NCI-H1417 treated with DMSO at 0.1 percent for 48 hours (cell line): ENCODE measurements around the gene ABCD4.

ENCODE experiments used
- DNase-seq: peaks from one replicate; lab custom pipeline; 2025; lab: John Stamatoyannopoulos, UW

The ABCD4 gene

DNA sequence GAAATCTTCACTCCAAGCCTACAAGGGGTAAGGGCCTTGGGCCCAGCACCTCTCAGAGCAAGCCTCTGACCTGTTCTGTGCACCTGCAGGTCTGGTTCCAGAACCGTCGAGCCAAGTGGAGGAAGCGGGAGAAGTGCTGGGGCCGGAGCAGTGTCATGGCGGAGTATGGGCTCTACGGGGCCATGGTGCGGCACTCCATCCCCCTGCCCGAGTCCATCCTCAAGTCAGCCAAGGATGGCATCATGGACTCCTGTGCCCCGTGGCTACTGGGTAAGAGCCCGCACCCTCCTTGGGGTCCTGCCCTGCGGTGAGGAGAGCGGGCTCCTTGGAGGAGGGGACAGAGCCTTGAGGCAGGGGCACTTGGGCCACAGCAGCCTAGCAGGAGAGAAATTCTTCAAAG, 43.2 kb downstream of the ABCD4 start:
- DNase-seq: no peak

DNA sequence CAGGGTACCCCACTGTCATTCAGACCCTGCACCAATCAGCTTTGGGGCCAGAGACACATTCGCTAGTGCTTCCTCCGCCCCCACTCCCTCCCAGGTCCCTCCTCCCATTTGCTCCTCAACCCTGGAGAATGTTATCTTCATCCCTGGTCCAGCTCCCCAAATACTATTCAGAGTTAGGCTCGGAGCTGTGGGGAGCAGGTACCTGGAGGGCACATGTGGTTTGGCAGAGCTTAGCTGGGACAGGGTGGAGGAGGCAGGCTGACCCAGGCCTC, 44.0 kb downstream of the ABCD4 start:
- no peak for DNase-seq

DNA sequence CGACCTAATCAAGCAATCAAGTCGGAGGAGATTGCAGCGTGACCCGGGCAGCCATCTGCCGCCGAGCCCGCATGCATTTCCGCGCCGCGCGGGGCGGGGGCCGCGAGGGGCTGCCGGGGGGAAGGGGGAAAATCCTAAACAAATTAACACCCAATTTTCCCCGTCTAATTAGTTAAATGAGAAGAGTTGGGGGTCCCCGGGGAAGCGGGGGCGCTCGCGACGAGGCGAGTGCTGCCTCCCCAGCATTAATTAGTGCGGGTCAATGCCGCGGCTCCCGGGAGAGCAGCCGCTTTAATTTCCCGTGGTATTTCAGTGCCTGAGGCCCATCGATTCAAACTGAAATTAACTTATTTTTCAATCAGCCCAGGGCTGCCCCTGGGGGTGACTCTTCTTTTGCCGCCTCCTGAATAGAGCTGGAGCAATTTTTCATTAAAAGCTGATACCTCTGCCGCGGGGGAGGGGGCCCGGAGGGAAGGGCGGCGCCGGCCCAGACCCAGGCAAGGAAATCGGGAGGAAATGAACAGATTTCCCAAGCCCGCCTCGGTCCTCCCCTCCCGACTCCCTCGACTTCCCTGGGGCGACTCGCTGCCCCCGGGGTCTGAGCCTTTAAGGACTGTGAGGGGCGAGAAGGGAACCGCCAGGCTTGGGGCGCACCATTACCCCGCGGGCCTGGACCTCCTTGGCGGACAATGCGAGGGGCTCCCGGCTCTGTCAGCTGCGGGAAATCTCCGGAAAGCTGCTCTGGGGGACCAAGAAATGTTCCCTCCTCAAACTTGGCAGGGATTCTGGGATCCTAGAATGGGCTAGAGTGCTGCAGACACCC, 44.6 kb downstream of the ABCD4 start:
- DNase-seq: no peak

DNA sequence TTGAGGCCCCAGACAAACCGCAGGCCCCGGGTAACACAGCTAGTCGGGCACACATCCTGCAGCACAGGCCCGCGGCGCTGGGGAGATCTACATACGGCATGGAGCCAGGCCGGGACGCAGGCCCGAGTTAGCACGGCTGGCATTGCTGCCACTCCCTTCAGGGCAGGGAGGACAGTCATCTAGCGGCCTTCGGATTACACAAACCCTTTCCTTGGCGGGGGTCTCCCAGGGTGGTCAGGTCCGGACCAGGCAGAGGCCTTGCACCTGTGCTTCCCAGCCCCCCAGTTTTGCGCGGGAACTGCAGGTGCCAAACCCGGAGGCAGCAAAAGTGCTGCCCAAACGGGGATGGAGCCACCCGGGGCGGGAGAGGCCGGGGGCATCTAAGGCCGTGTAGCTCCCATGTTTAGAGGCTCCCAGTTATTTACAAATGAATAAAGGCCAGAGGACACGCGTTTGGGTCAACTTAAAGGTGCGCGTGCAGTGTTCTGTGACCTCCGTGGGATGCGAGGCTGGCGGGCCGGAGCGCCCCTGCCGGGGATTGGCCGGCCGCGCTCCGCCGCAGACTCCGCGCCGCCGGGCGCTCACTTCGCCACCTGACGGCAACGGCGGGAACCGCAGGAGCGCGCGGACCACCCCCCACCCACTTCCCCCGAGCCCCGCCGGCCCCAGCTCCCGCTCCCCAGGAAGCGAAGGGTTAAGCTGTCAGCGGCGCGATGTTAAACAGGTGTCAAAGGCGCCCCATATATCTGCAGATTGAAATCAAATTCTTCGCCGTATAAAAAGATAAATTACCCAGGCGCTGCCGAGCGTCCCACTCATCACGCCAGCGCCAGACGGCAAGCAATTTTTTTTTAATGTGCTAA, 45.4 kb downstream of the ABCD4 start:
- peak; percentile 55 for DNase-seq

DNA sequence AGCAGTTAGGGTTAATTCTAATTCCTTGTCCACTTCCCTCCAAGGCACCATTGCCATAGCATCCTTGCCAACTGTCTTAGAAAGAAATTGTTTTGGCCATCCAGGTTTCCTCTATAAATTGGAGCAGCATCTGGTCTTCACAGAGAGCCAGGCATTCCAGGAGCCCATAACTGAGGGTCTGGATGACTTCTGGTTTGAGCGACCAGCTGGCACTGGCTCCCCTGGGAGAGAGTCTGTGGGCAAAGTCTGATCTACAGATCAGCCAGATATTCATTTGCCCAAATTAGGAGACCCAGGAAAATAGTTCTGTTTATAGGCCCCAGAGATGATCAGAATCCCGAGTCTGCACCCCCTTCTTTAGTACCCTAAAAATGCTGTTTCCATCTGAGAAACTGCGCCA, 47.5 kb downstream of the ABCD4 start:
- no peak for DNase-seq

DNA sequence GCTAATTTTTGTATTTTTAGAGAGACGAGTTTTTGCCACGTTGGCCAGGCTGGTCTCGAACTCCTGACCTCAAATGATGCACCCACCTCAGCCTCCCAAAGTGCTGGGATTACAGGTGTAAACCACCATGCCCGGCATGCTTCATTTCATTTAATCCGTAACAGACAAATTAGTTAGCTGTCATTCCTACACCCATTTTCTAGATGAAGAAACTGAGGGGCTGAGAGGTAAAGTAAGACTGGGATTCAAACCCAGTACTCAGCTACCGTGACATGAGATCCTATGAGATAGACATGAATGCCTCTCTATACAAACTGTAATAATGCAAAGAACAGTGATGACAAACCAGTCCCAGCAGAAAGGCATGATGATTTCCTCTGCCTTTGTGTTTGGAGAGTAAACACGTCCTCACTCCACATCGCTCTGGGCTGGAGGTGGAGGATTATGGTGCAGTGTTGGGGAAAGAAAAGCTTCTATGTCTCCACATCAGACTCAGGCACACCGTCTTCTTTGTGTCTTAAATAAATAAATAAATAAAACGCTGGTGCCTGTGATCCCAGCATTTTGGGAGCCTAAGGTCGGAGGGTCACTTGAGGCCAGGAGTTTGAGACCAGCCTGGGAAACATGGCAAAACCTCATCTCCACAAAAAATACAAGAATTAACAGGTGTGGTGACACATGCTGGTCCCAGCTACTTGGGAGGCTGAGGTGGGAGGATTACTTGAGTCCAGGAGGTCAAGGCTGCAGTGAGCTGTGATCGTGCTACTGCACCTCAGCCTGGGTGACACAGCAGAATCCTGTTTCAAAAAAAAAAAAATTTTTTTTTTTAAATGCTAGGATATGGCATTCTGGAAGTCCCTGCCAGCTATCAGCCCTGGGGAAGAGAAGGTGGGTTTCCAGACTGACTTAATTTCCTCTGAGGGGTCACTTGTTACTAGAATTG, 53.0 kb downstream of the ABCD4 start:
- DNase-seq: no peak

DNA sequence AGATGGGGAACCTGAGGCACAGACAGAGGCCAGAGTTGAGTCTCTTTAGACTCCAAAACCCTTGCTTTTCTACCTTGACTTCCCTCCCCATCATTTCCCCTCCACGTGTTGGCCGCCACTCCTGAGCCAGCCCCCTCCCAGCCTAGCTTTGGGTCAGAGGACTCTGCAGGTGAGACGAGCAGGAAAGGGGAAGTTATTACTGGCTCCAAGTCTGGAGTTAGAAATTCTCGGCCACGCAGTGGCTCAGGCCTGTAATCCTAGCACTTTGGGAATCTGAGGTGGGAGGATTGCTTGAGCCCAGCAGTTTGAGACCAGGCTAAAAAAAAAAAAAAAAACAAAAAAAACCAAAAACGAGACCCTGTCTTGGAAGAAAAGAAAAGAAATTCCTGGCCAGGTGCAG, 54.7 kb downstream of the ABCD4 start:
- no peak for DNase-seq

DNA sequence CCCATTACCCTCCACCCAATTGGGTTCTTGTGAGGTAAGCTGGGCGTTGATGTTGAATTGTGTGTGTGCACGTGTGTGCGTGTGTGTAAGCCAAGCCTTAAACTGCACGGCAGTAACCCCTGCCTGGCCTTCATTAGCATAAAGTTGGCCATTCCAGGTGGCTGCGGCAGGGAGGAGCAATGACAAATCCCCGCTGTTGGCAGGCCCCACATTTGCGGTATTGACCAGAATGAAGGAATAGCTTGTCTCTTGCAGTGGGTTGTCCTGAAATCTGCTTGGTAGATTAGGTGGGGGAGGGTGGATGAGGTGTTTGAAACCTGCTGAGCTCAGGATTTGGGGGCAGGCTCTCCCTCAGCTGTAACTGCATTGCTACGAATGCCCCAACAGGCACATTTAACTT, 56.2 kb downstream of the ABCD4 start:
- DNase-seq: no peak

DNA sequence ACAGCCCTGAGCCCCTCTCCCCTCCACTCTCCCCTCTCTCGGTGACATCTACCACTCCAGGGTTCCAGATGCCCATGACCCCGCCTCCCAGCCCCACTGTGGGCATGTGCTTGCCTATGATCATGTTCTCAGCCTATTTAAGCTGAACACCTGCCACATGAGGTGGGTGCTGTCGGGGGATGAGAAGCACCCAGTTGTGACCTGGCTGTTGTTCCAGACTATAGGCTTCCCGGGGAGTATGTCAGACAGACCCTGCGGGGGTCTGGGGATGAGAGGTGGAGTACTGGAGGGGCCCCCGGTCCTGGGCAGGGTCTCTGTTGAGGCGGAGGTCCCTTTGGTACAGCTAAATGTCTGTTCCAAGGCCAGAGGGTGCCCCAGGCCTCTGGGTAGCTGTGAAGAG, 57.4 kb downstream of the ABCD4 start:
- DNase-seq: no peak

DNA sequence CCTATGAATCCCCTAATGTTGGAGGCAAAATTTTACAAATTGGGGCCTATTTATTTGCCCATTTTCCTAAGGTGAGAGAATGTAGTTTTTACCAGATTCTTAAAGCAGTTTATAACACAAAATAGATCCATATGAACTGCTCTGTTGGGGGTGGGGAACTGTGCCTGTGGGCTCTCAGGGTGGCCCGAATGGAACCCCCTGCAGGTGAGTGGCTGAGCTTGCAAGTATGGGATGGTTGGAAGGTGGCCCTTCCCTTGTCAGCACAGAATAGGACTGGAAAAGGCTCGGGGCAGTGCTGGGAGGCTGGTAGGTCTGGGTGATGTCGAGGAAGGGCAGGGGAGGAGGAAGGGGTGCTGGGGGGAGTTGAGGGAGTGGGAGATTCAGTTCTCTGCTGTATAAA, 58.6 kb downstream of the ABCD4 start:
- no peak for DNase-seq

DNA sequence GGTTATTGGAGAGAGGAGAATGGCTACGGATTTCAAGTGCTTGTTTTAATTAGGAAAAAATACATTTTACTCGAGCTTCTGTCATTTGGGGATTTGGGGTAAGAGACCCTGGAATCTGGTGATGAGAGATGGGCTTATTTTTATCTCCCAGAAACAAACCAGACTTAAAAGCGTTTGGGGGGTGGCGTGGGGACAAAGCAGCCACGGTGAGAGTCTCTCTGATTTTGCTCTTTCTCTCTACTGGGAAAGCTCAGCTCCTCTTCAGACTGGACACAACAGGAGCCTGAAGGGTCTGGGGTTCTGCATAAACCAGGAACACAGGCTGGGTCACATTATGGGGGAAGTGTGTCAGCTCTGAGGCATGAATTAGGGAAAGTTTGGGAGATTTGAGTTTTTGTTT, 59.7 kb downstream of the ABCD4 start:
- DNase-seq: no peak

DNA sequence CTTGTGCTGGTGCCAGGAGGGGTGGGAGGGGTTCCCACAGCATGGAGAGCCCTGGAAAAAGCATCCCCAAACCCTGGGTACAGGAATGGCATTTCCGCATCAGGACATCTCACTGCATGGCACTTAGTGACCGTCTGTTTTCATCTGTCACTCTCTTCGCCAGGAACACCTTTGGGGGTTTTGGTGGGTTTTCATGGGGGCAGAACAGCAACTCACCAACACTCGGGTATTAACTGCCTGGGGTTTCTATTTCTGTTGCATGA, 60.0 kb downstream of the ABCD4 start:
- no peak for DNase-seq

DNA sequence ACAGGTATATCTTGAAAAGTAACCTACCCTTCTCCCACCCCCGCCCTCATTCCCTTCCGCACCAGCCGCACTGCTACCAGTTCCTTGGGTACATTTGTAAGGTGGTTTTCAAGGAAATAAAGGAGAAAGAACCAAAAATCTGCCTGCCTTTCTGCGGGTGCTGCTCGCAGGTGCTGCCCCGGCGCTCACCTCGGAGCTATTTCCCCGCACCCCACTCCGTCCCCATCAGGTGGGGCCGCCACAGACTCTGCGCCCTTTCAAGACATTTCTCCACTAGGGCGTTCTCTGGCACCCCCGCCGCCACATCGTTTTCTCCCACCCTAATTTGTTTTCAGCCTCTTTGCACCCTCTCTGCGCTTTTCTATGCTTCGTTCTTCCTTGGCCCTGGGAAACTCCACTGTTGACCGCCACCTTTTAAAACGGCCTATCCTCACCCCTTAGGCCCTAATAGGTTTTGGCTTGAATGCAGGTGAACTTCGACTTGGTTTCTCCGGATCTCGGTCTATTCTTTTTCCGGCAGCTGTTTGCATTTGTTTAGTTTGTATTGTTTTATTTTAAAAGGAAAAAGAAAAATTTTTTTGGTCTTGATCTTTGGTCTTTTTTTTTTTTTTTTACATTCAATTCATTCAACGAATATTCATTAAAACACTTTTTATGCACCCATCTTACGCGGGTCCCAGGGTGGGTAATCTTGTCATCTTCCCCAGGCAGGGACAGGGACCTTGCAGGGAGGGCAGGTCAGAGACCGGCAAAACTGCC, 60.5 kb downstream of the ABCD4 start:
- no peak for DNase-seq

DNA sequence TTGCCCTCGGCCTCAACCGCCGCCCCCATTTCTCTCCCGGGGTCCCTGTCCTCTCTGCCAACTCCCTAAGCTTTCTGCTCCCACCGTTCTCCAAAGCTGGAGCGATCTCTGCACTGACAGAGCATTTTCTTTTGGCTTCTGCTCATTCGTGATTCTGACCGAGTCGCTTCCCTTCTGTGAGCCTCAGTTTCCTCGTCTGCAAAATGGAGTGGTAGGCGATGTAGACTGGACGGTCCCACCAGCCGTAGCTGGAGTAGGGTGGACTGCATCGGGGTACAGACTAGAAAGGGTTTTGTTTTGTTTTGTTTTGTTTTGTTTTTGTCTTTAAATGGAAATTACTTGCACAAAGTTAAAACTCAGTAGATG, 61.1 kb downstream of the ABCD4 start:
- no peak for DNase-seq

DNA sequence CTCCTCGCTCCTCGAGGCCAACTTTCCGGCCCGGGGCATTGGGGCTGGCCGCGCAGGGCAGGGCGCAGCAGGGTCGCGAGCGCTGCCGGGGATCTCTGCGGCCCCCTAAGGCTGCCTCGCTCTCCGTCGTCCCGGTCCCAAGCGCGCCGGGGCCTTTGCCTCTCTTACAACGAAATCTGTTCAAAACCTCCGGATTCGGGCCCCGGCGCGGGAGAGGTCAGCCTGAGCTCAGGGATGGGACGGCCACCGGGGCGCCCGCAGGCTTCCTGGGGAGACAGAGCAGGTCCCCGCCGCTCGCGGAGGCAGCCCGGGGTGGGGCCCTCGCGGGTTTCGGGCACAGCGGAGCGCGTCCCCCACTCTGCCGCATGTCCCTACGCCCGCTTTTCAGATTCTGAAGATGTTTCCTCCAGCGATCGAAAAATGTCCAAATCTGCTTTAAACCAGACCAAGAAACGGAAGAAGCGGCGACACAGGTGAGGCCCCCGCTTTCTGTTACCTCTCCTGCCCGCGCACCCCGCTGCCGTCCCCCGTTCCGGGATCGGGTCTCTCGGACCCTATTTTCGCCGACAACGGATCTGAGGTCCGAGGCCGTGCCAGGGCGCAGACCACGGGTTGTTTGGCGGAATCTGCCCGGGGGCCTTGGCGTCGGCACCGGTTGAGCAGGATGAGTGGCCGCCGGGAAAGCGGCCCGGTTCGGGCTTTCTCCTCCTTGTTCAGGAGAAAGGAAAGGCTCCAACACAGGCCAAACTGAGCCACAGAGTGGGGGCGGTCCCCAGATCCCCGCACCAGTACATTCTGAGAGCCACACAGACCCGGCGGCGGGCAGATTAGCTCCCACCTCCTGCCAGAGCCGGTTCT, 61.7 kb downstream of the ABCD4 start:
- no peak for DNase-seq

DNA sequence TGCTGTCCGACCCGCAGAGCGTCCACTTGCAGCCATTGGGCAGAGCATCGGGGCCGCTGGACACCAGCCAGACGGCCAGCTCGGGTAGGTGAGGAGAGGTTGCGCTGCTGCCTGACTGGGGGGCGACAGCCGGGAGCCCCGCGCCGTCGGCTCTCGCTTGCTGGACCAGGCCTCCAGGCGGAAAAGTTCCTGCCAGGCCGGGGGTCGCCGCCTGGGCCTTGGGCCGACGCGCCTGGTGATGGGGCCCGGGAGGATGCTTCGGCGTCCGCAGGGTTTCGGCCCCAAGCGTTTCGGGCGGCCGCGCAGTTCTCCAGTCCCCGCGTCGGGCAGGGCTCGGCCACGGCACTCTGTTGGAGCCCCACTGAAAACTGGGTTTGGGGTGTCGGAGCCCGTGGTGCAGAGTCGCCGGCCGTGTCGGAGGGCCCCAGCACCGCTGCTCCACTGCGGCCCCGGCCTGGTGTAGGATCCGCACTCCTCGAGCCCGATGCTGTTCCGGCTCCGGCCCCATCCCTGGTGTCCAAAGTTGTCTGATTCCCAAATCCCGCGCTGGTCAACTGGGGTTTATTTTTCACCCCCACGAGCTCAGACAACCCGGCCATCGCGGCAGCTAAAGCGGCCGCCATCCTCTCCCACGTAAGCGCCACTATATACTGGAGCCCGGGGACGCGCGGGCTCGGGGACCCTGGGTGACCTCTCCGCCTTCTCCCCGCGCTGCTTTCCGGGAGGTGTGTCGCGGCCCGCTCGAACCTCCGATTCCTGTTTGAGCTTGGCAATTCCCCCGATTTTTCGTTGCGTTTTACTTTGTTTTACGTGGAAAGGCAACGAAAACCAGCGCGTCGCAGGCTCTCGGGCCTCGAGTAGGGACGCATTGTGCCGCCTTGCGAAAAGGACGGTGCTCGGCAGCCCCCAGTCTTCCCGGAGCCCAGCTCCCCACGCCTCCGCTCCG, 62.6 kb downstream of the ABCD4 start:
- DNase-seq: no peak

DNA sequence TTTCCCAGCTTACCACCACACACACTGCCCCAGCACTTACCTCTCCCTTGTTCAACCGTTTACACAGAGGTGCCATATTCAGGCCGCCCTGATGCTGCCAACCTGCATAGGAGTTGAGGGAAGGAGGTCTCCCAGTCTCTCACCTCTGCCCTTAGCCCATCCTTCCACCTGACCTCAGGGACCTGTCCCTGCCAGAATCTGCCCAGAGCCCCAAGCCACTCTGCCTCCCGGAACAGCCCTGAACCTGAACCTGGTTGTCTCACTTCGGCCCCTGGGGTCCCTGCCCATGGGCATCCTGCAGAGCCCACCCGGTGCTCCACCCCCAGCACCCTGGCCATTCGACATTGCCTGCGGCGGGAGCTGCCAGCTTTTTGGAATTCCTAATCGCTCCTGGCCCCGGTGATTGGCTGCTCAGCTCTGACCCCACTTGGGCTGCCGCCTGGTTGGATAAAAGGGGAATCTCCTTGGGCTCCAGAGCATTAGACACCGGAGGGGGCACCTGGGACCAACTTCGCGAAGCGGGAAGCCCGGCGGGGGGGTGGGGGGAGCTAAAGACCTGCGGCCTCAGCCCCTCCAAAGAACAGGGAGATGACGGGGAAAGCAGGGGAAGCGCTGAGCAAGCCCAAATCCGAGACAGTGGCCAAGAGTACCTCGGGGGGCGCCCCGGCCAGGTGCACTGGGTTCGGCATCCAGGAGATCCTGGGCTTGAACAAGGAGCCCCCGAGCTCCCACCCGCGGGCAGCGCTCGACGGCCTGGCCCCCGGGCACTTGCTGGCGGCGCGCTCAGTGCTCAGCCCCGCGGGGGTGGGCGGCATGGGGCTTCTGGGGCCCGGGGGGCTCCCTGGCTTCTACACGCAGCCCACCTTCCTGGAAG, 63.5 kb downstream of the ABCD4 start, which contains the start of gene VSX2:
TSS of gene VSX2 (plus strand) at position 476 of the 874 bp plus-strand sequence. CDS start at position 589, 113 bp downstream.
- no peak for DNase-seq

DNA sequence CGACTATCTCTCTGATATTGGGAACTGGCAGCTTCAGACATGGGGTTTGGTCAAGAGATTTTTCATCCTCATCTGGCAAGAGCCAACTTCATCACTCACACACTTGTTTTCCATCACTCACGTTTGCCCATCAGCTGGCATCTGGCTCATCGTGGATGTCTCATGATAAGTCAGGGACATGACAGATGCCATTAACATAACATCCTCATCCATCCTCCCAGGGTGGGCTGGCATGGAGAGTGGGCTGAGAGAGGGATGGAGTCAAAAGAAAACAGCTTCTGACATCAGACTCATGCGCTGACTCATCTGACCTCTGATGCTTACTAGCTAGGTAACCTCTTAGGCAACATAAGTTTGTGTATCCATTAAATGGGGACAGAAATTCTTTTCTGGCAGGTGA, 65.3 kb downstream of the ABCD4 start:
- DNase-seq: no peak
